GM12878 (cell line): Measurements from ENCODE around the gene FBXW8.

ENCODE experiments used
- ATF7 ChIP-seq: fragments of 450-650 bp; IDR thresholded peaks from 2 replicates; pipeline ENCODE4 v1.6.1; 2016; ENCODE audit warnings: low read depth, mild to moderate bottlenecking
- CHD4 ChIP-seq: fragments of 200-600 bp; sonication (generic); IDR thresholded peaks from 2 replicates; pipeline ENCODE4 v1.6.1; 2016; ENCODE audit warnings: mild to moderate bottlenecking
- CTCF ChIP-seq, 3 experiments: IDR thresholded peaks in 2 of 3; conservative IDR thresholded peaks in 1 of 3; 2 replicates each; pipeline ENCODE4 v1.5.1; 2011; ENCODE audit warnings: low read depth in 3 of 3, low read length in 3 of 3, mild to moderate bottlenecking in 3 of 3, control low read depth in 2 of 3, moderate library complexity in 2 of 3, inconsistent platforms in 1 of 3, mixed read lengths in 1 of 3; ENCODE audit not compliant: control insufficient read depth in 2 of 3, insufficient read depth in 1 of 3; ENCODE audit errors: extremely low read depth in 1 of 3
- KDM1A ChIP-seq: fragments of 200-600 bp; sonication (generic); IDR thresholded peaks from 2 replicates; pipeline ENCODE4 v1.6.1; 2016; ENCODE audit warnings: borderline replicate concordance
- PAX8 ChIP-seq: fragments of 450-650 bp; IDR thresholded peaks from 2 replicates; pipeline ENCODE4 v1.6.1; 2017; ENCODE audit warnings: mild to moderate bottlenecking, moderate library complexity
- TAF1 ChIP-seq: IDR thresholded peaks from 2 replicates; pipeline ENCODE4 v1.6.1; 2011; ENCODE audit warnings: mild to moderate bottlenecking, low read depth, low read length, borderline replicate concordance
- USF2 ChIP-seq: IDR thresholded peaks from 2 replicates; pipeline ENCODE4 v1.6.1; 2011; ENCODE audit warnings: low read depth, low read length, improper control_type of control experiment, borderline replicate concordance
- ZNF592 ChIP-seq: fragments of 450-650 bp; IDR thresholded peaks from 2 replicates; pipeline ENCODE4 v1.6.1; 2017; ENCODE audit warnings: mild to moderate bottlenecking, moderate library complexity

GRCh38 chr12:117003883-117004404, 93.2 kb downstream of the FBXW8 start:
- TF ChIP-seq CTCF (IDR thresholded peaks at IDR 0.05 in 2 of 3, conservative IDR thresholded peaks at IDR 0.05 in 1 of 3; ENCODE audit: control insufficient read depth in 2 of 3, extremely low read depth in 1 of 3, insufficient read depth in 1 of 3, low read depth in 3 of 3, low read length in 3 of 3) (no peak), TAF1 (no peak), ZNF592 (no peak), USF2 (no peak), CHD4 (no peak), ATF7 (no peak), KDM1A (no peak), PAX8 (no peak)
